ENCODE results near the gene TMBIM1.

Gene TMBIM1

GRCh38 chr2:218269900-218270720 lies 22.2 kb downstream of the TMBIM1 start, which contains the start of the genes AAMP and PNKD:
AAMP (minus strand) TSS chr2:218270137; CDS start chr2:218270086, 51 bp downstream.
PNKD (plus strand) TSS chr2:218270519; CDS start chr2:218270536, 17 bp downstream.
- peaks cover 13% of the 10 kb centered on the region for H3K4me1 ChIP-seq (ENCODE audit: insufficient read depth, low read length)
- H3K4me3 ChIP-seq (ENCODE audit: low read length): peak within 1 kb of the TSS; percentile 91
- H3K9me3 ChIP-seq (ENCODE audit: low read length): no peaks in the 10 kb centered on the region
- H3K27me3 ChIP-seq (ENCODE audit: insufficient read depth, low read length): no peaks in the 10 kb centered on the region
- peaks cover 31% of the 10 kb centered on the region for H3K36me3 ChIP-seq (ENCODE audit: insufficient read depth, low read length)
- H2AFZ ChIP-seq (ENCODE audit: low read depth, low read length): peak within 1 kb of the TSS; percentile 74

- no peak overlapping the region for H2AFZ ChIP-seq (ENCODE audit: low read depth, low read length)
- no peak overlapping the region for H3K4me3 ChIP-seq (ENCODE audit: low read length)
- peaks cover 13% of the 10 kb centered on the region for H3K4me1 ChIP-seq (ENCODE audit: insufficient read depth, low read length)
- H3K36me3 ChIP-seq (ENCODE audit: insufficient read depth, low read length): peaks cover 41% of the 10 kb centered on the region
- no peaks in the 10 kb centered on the region for H3K9me3 ChIP-seq (ENCODE audit: low read length)
- H3K27me3 ChIP-seq (ENCODE audit: insufficient read depth, low read length): no peaks in the 10 kb centered on the region
Measured at GRCh38 chr2:218267259-218267658, 25.0 kb downstream of the TMBIM1 start.

GRCh38 chr2:218266316-218266979 lies 25.9 kb downstream of the TMBIM1 start:
- H3K27me3 ChIP-seq (ENCODE audit: insufficient read depth, low read length): no peaks in the 10 kb centered on the region
- peaks cover 16% of the 10 kb centered on the region for H3K4me1 ChIP-seq (ENCODE audit: insufficient read depth, low read length)
- H2AFZ ChIP-seq (ENCODE audit: low read depth, low read length): no peak overlapping the region
- no peaks in the 10 kb centered on the region for H3K9me3 ChIP-seq (ENCODE audit: low read length)
- no peak overlapping the region for H3K4me3 ChIP-seq (ENCODE audit: low read length)
- H3K36me3 ChIP-seq (ENCODE audit: insufficient read depth, low read length): peaks cover 41% of the 10 kb centered on the region

- Histone ChIP-seq H2AFZ (ENCODE audit: low read depth, low read length) (no peak overlapping the region), H3K9me3 (ENCODE audit: low read length) (no peaks in the 10 kb centered on the region), H3K4me1 (ENCODE audit: insufficient read depth, low read length) (peaks cover 16% of the 10 kb centered on the region), H3K4me3 (ENCODE audit: low read length) (no peak overlapping the region), H3K36me3 (ENCODE audit: insufficient read depth, low read length) (peaks cover 41% of the 10 kb centered on the region), H3K27me3 (ENCODE audit: insufficient read depth, low read length) (no peaks in the 10 kb centered on the region)
Measured at GRCh38 chr2:218265626-218266025, 26.7 kb downstream of the TMBIM1 start.

- Histone ChIP-seq H3K9me3 (ENCODE audit: low read length) (no peaks in the 10 kb centered on the region), H3K36me3 (ENCODE audit: insufficient read depth, low read length) (peaks cover 41% of the 10 kb centered on the region), H3K27me3 (ENCODE audit: insufficient read depth, low read length) (no peaks in the 10 kb centered on the region)
Measured at GRCh38 chr2:218264773-218265561, 27.3 kb downstream of the TMBIM1 start.

GRCh38 chr2:218263817-218264641 lies 28.3 kb downstream of the TMBIM1 start:
- H3K4me3 ChIP-seq (ENCODE audit: low read length): no peak overlapping the region
- H3K27me3 ChIP-seq (ENCODE audit: insufficient read depth, low read length): no peaks in the 10 kb centered on the region
- no peak overlapping the region for H2AFZ ChIP-seq (ENCODE audit: low read depth, low read length)
- H3K9me3 ChIP-seq (ENCODE audit: low read length): no peaks in the 10 kb centered on the region
- peaks cover 20% of the 10 kb centered on the region for H3K4me1 ChIP-seq (ENCODE audit: insufficient read depth, low read length)
- peaks cover 41% of the 10 kb centered on the region for H3K36me3 ChIP-seq (ENCODE audit: insufficient read depth, low read length)

More at GRCh38 chr2:218264773-218265561, 27.3 kb downstream of the TMBIM1 start:
- Histone ChIP-seq H3K4me3 (ENCODE audit: low read length) (no peak overlapping the region), H2AFZ (ENCODE audit: low read depth, low read length) (no peak overlapping the region), H3K4me1 (ENCODE audit: insufficient read depth, low read length) (peaks cover 20% of the 10 kb centered on the region)

- peaks cover 20% of the 10 kb centered on the region for H3K4me1 ChIP-seq (ENCODE audit: insufficient read depth, low read length)
- H2AFZ ChIP-seq (ENCODE audit: low read depth, low read length): no peak overlapping the region
- no peaks in the 10 kb centered on the region for H3K9me3 ChIP-seq (ENCODE audit: low read length)
- H3K27me3 ChIP-seq (ENCODE audit: insufficient read depth, low read length): no peaks in the 10 kb centered on the region
- H3K36me3 ChIP-seq (ENCODE audit: insufficient read depth, low read length): peaks cover 41% of the 10 kb centered on the region
- H3K4me3 ChIP-seq (ENCODE audit: low read length): no peak overlapping the region
Measured at GRCh38 chr2:218262631-218263586, 29.4 kb downstream of the TMBIM1 start.

GRCh38 chr2:218262237-218262600 lies 30.1 kb downstream of the TMBIM1 start:
- Histone ChIP-seq H3K9me3 (ENCODE audit: low read length) (no peaks in the 10 kb centered on the region), H3K4me3 (ENCODE audit: low read length) (no peak overlapping the region), H3K27me3 (ENCODE audit: insufficient read depth, low read length) (no peaks in the 10 kb centered on the region), H3K36me3 (ENCODE audit: insufficient read depth, low read length) (peaks cover 36% of the 10 kb centered on the region), H3K4me1 (ENCODE audit: insufficient read depth, low read length) (peaks cover 20% of the 10 kb centered on the region), H2AFZ (ENCODE audit: low read depth, low read length) (no peak overlapping the region)

- Histone ChIP-seq H3K27me3 (ENCODE audit: insufficient read depth, low read length) (no peaks in the 10 kb centered on the region), H3K4me3 (ENCODE audit: low read length) (no peak overlapping the region), H2AFZ (ENCODE audit: low read depth, low read length) (no peak overlapping the region), H3K9me3 (ENCODE audit: low read length) (no peaks in the 10 kb centered on the region), H3K36me3 (ENCODE audit: insufficient read depth, low read length) (peaks cover 31% of the 10 kb centered on the region), H3K4me1 (ENCODE audit: insufficient read depth, low read length) (peaks cover 20% of the 10 kb centered on the region)
Measured at GRCh38 chr2:218261423-218262236, 30.7 kb downstream of the TMBIM1 start.

- no peak within 1 kb of the TSS for H3K4me3 ChIP-seq (ENCODE audit: low read length)
Measured at GRCh38 chr2:218260742-218261422, 31.4 kb downstream of the TMBIM1 start, which contains the start of gene GPBAR1. GPBAR1 (plus strand) TSS chr2:218261015; CDS start chr2:218262725, 1,710 bp downstream.

More at GRCh38 chr2:218260742-218261422, 31.4 kb downstream of the TMBIM1 start, which contains the start of gene GPBAR1:
- no peak within 1 kb of the TSS for H2AFZ ChIP-seq (ENCODE audit: low read depth, low read length)
- H3K9me3 ChIP-seq (ENCODE audit: low read length): no peaks in the 10 kb centered on the region
- no peaks in the 10 kb centered on the region for H3K27me3 ChIP-seq (ENCODE audit: insufficient read depth, low read length)
- peaks cover 20% of the 10 kb centered on the region for H3K4me1 ChIP-seq (ENCODE audit: insufficient read depth, low read length)
- H3K36me3 ChIP-seq (ENCODE audit: insufficient read depth, low read length): peaks cover 26% of the 10 kb centered on the region

Data from neuron (in vitro differentiated cells).